MM.1S (cell line): ENCODE measurements around the gene PLXDC2.

ENCODE experiments used
- CTCF ChIP-seq: fragments of 300-600 bp; sonication (generic); IDR thresholded peaks from 2 replicates; pipeline ENCODE4 v1.5.1; 2016; ENCODE audit warnings: antibody characterized with exemption, low read length, mixed read lengths
- EZH2 ChIP-seq: fragments of 300-600 bp; sonication (generic); optimal IDR thresholded peaks from 2 replicates; pipeline ENCODE3; 2017; ENCODE audit warnings: low read depth, mild to moderate bottlenecking, antibody characterized with exemption, low read length, mixed read lengths

GRCh38 chr10:20146004-20146403, 329.8 kb downstream of the PLXDC2 start:
- TF ChIP-seq CTCF (no peak), EZH2 (no peak)
